ENCODE measurements around the gene ASCL5. TPM values are rescaled to one million over a fixed set of nuclear protein-coding genes. Genes with fewer than 3 reads are reported as not detected.

ASCL5 gene
- total and polyA plus RNA-seq, 9 of the 15 experiments (the other 6 are each of a cell fraction or from before 2014, with no cell fraction given): 0.09 TPM; not detected in 8

- peak; percentile 5; the same call in 1 of the 2 replicates for TF ChIP-seq MTA1 (IDR thresholded peaks at IDR 0.05; ENCODE audit: borderline replicate concordance)
Measured at GRCh38 chr1:201169971-201170532, 43.1 kb upstream of the ASCL5 start (continued).

DNA sequence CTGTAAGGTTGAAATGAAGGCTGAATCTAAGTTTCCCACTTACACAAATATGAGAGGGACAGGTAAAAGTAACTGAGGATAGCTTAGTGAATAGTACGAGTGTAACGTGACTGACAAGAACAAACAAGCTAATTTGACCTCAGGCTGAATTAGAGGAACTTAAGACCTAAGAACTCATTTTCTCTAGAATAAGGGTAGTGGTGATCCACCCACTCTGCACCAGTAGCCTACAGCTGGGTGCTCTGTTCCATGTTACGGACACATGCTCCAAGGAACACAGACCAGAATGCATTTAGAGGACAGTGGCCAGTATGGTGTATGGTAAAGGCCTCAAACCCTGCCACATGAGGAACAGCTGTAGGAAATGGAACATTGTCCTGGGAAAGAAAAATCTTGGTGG is 42.2 kb upstream of the ASCL5 start:
- H3K9me3 ChIP-seq (replicated peaks; ENCODE audit: control insufficient read depth, insufficient read depth, low read depth, low read length): peaks cover 3% of the 10 kb centered on the region; the same call in 1 of the 2 replicates
- no peak for DNase-seq (ENCODE audit: extremely low read depth in 1 of 4, low spot score in 3 of 4)
- H3K4me1 ChIP-seq (replicated peaks in 1 of 2; ENCODE audit: control insufficient read depth in 2 of 2, insufficient read depth in 2 of 2, low read length in 2 of 2): peaks cover 15 to 32% of the 10 kb centered on the region in 2 experiments; a peak in 4 of 5 replicates
- no peaks in the 10 kb centered on the region for H3K79me2 ChIP-seq (ENCODE audit: control insufficient read depth, insufficient read depth, low read length)
- ChIA-PET CTCF (ENCODE audit: low intra/inter-chr PET ratio) (interaction anchor here (0.6 kb wide), 1 partner anchor 20 kb away, joined by 3 read pairs; no protein-coding TSS in a partner anchor), POLR2A (interaction anchor here (0.6 to 6.7 kb wide), 3 partner anchors 12 to 125 kb away, joined by 3 to 121 read pairs (median 5); partner anchors contain the start of gene TMEM9)
- intact Hi-C loops (cut with micrococcal nuclease): no loop called here
- TF ChIP-seq FOS (IDR thresholded peaks at IDR 0.05; ENCODE audit: extremely low read depth, insufficient read length): no peak
- TF ChIP-seq DPF2 (IDR thresholded peaks at IDR 0.05): no peak
- peak; percentile 9; the same call in 1 of the 2 replicates for TF ChIP-seq MECOM (CRISPR knock-in tag; IDR thresholded peaks at IDR 0.05)
- TF ChIP-seq, protein P1, sequence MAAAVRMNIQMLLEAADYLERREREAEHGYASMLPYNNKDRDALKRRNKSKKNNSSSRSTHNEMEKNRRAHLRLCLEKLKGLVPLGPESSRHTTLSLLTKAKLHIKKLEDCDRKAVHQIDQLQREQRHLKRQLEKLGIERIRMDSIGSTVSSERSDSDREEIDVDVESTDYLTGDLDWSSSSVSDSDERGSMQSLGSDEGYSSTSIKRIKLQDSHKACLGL (CRISPR knock-in tag; IDR thresholded peaks at IDR 0.05; ENCODE audit: borderline replicate concordance, poor library complexity, severe bottlenecking): peak; percentile 1
- TF ChIP-seq TFAP4 (CRISPR knock-in tag; IDR thresholded peaks at IDR 0.05; ENCODE audit: borderline replicate concordance): peak; percentile 26; the same call in 1 of the 2 replicates
- 0 out of 2 replicates have a peak, but pooled peaks have one; percentile 27 for TF ChIP-seq L3MBTL2 (IDR thresholded peaks at IDR 0.05)
- 0 out of 2 replicates have a peak, but pooled peaks have one; percentile 4 for TF ChIP-seq SMAD4 (CRISPR knock-in tag; conservative IDR thresholded peaks at IDR 0.05)
- TF ChIP-seq HDGF (IDR thresholded peaks at IDR 0.05): no peak
- no peak for TF ChIP-seq ATF6 (CRISPR knock-in tag; IDR thresholded peaks at IDR 0.05)
- no peak for TF ChIP-seq NCOA4 (IDR thresholded peaks at IDR 0.05; ENCODE audit: partially characterized antibody)
- TF ChIP-seq ZNF583 (CRISPR knock-in tag; IDR thresholded peaks at IDR 0.05): no peak
- no peak for TF ChIP-seq TOE1 (IDR thresholded peaks at IDR 0.05; ENCODE audit: borderline replicate concordance)
- TF ChIP-seq TOE1 (CRISPR knock-in tag; IDR thresholded peaks at IDR 0.05; ENCODE audit: borderline replicate concordance, low read depth): no peak
- no peak overlapping the region; the same call in 1 of the 2 replicates for H3K4me2 ChIP-seq (ENCODE audit: insufficient read depth, low read length)
- no peak for FAIRE-seq
- 87% methylated on average over 3 of the region's 3 CpGs for WGBS (ENCODE audit: insufficient coverage, low coverage, missing lambda C conversion rate)
- H3K27ac ChIP-seq (ENCODE audit: extremely low read depth, low read depth, low read length): no peak overlapping the region
- no peaks in the 10 kb centered on the region for H3K27me3 ChIP-seq (ENCODE audit: control insufficient read depth in 2 of 2, insufficient read depth in 2 of 2, low read length in 2 of 2)
- H3K36me3 ChIP-seq (ENCODE audit: control insufficient read depth, insufficient read depth, low read length): no peaks in the 10 kb centered on the region
- H4K20me1 ChIP-seq (replicated peaks; ENCODE audit: control insufficient read depth, insufficient read depth, low read length): no peaks in the 10 kb centered on the region
- no peak for ATAC-seq
- no peaks in the 10 kb centered on the region for H3K9me1 ChIP-seq (ENCODE audit: control insufficient read depth, insufficient read depth, low read length)
- H3K9ac ChIP-seq (ENCODE audit: insufficient read depth in 1 of 2, low read depth in 2 of 2, low read length in 2 of 2): no peak overlapping the region
- H2AFZ ChIP-seq (ENCODE audit: low read depth, low read length): no peak overlapping the region
- in situ Hi-C loops (cut with MboI): no loop called here
- BruUV-seq (replicated peaks): no TSS peak
- H3K4me3 ChIP-seq: no peak overlapping the region

Data from K562 (cell line).